Hepatocyte (in vitro differentiated cells): Measurements from ENCODE around the gene OOEP. TPM values are rescaled to one million over a fixed set of nuclear protein-coding genes. Genes with fewer than 3 reads are reported as not detected.

Experiments used
- DNase-seq: peaks from one replicate; pipeline ENCODE4 v3.0.0-alpha.2; 2016; ENCODE audit warnings: low spot score
- H2AFZ ChIP-seq: fragments of 200-600 bp; sonication (generic); 2 replicates; pipeline ENCODE4 v1.6.0; 2016; ENCODE audit warnings: antibody characterized with exemption, mild to moderate bottlenecking
- H3K27ac ChIP-seq: fragments of 200-600 bp; sonication (generic); 2 replicates; pipeline ENCODE4 v1.5.1; 2016; ENCODE audit warnings: mild to moderate bottlenecking
- H3K27me3 ChIP-seq: fragments of 200-600 bp; sonication (generic); 2 replicates; pipeline ENCODE4 v1.6.1; 2016
- H3K36me3 ChIP-seq: fragments of 200-600 bp; sonication (generic); replicated peaks from 2 replicates; pipeline ENCODE4 v1.5.1; 2016; ENCODE audit warnings: low read depth; ENCODE audit not compliant: insufficient read depth
- H3K4me1 ChIP-seq: fragments of 200-600 bp; sonication (generic); 2 replicates; pipeline ENCODE4 v1.5.1; 2016; ENCODE audit warnings: mild to moderate bottlenecking, moderate library complexity; ENCODE audit not compliant: insufficient read depth
- H3K4me2 ChIP-seq: fragments of 200-600 bp; sonication (generic); 2 replicates; pipeline ENCODE4 v1.6.0; 2016
- H3K4me3 ChIP-seq: fragments of 200-600 bp; sonication (generic); 2 replicates; pipeline ENCODE4 v1.5.1; 2016; ENCODE audit warnings: mild to moderate bottlenecking
- H3K79me2 ChIP-seq: fragments of 200-600 bp; sonication (generic); 2 replicates; pipeline ENCODE4 v1.6.0; 2017; ENCODE audit warnings: mild to moderate bottlenecking
- H3K9me2 ChIP-seq: fragments of 200-600 bp; sonication (generic); replicated peaks from 2 replicates; pipeline ENCODE4 v1.6.0; 2017; ENCODE audit warnings: mild to moderate bottlenecking; ENCODE audit not compliant: insufficient read depth
- H3K9me3 ChIP-seq: fragments of 200-600 bp; sonication (generic); 2 replicates; pipeline ENCODE4 v1.5.1; 2016; ENCODE audit warnings: low read depth, mild to moderate bottlenecking
- H4K20me1 ChIP-seq: fragments of 200-600 bp; sonication (generic); 2 replicates; pipeline ENCODE4 v1.6.0; 2016; ENCODE audit warnings: mild to moderate bottlenecking; ENCODE audit not compliant: insufficient read depth, poor library complexity, severe bottlenecking
- CTCF ChIP-seq: fragments of 200-600 bp; sonication (generic); IDR thresholded peaks from 2 replicates; pipeline ENCODE4 v1.5.1; 2016; ENCODE audit warnings: antibody characterized with exemption, mild to moderate bottlenecking; ENCODE audit not compliant: poor library complexity
- EZH2 ChIP-seq: fragments of 200-600 bp; sonication (generic); IDR thresholded peaks from 2 replicates; pipeline ENCODE4 v1.6.1; 2016; ENCODE audit warnings: antibody characterized with exemption, mild to moderate bottlenecking, borderline replicate concordance
- EZH2phosphoT487 ChIP-seq: fragments of 200-600 bp; sonication (generic); IDR thresholded peaks from one replicate; pipeline ENCODE4 v1.6.1; 2018; ENCODE audit warnings: antibody characterized with exemption, mild to moderate bottlenecking, low read depth, moderate library complexity; ENCODE audit not compliant: unreplicated experiment, severe bottlenecking
- WGBS: methylation state at CpG from one replicate; pipeline ENCODE4 v1.1.6; 2016; ENCODE audit warnings: low lambda C conversion rate; ENCODE audit errors: missing lambda C conversion rate; 5-methylcytosine and 5-hydroxymethylcytosine counted together
- polyA plus RNA-seq: library from polyadenylated mRNA; unstranded; fragments of >200 nt; fragmentation: Nextera tagmentation; extraction: Ambion mirVana; gene quantifications from 2 replicates; pipeline ENCODE4 v1.2.1, GENCODE V29; 2016
- total RNA-seq: library from RNA; depleted of rRNA; stranded (reverse); fragments of >200 nt; gene quantifications from 2 replicates; pipeline ENCODE4 v1.2.3, GENCODE V29; 2014

The OOEP gene
- total and polyA plus RNA-seq, 2 experiments from 2014 or later, result not detected

GRCh38 chr6:73349311-73349710, 20.4 kb downstream of the OOEP start:
- H4K20me1 ChIP-seq, result no peaks in the 10 kb centered on the region
- H3K4me2 ChIP-seq, result no peak overlapping the region
- H3K27me3 ChIP-seq, result peaks cover 20% of the 10 kb centered on the region
- no peaks in the 10 kb centered on the region for H3K79me2 ChIP-seq
- H3K4me1 ChIP-seq, result no peaks in the 10 kb centered on the region
- H3K27ac ChIP-seq, result no peak overlapping the region
- no peaks in the 10 kb centered on the region for H3K9me2 ChIP-seq
- no peak overlapping the region for H3K4me3 ChIP-seq
- 23% methylated on average over 6 of the region's 6 CpGs for WGBS
- DNase-seq, result no peak
- no peaks in the 10 kb centered on the region for H3K36me3 ChIP-seq
- H2AFZ ChIP-seq, result no peak overlapping the region
- no peaks in the 10 kb centered on the region for H3K9me3 ChIP-seq
- TF ChIP-seq EZH2phosphoT487, result no peak
- TF ChIP-seq CTCF, result no peak
- no peak for TF ChIP-seq EZH2

GRCh38 chr6:73348550-73349204, 21.0 kb downstream of the OOEP start:
- Histone ChIP-seq H3K4me2 (no peak overlapping the region), H3K4me1 (no peaks in the 10 kb centered on the region), H2AFZ (no peak overlapping the region), H3K36me3 (no peaks in the 10 kb centered on the region), H3K27ac (no peak overlapping the region), H3K79me2 (no peaks in the 10 kb centered on the region), H3K4me3 (no peak overlapping the region), H3K9me2 (no peaks in the 10 kb centered on the region), H3K27me3 (peaks cover 20% of the 10 kb centered on the region), H3K9me3 (no peaks in the 10 kb centered on the region), H4K20me1 (no peaks in the 10 kb centered on the region)
- DNase-seq, result no peak
- 74% methylated on average over 33 of the region's 33 CpGs for WGBS
- TF ChIP-seq CTCF (no peak), EZH2phosphoT487 (no peak), EZH2 (no peak)

- Histone ChIP-seq H3K4me1 (no peaks in the 10 kb centered on the region), H3K9me2 (no peaks in the 10 kb centered on the region), H4K20me1 (no peaks in the 10 kb centered on the region), H3K36me3 (no peaks in the 10 kb centered on the region), H2AFZ (no peak overlapping the region), H3K4me2 (no peak overlapping the region), H3K79me2 (no peaks in the 10 kb centered on the region), H3K27ac (no peak overlapping the region), H3K4me3 (no peak overlapping the region), H3K27me3 (no peaks in the 10 kb centered on the region), H3K9me3 (no peaks in the 10 kb centered on the region)
- TF ChIP-seq EZH2 (no peak), EZH2phosphoT487 (no peak), CTCF (no peak)
- DNase-seq, result no peak
These were observed 26.5 kb downstream of the OOEP start for GRCh38 chr6:73343164-73343563.

GRCh38 chr6:73342174-73342573, 27.5 kb downstream of the OOEP start:
- no peak for TF ChIP-seq EZH2phosphoT487
- Histone ChIP-seq H3K4me1 (no peaks in the 10 kb centered on the region), H3K9me2 (no peaks in the 10 kb centered on the region), H3K27ac (no peak overlapping the region), H3K79me2 (no peaks in the 10 kb centered on the region), H3K4me2 (no peak overlapping the region), H2AFZ (no peak overlapping the region), H4K20me1 (no peaks in the 10 kb centered on the region), H3K27me3 (no peaks in the 10 kb centered on the region), H3K4me3 (no peak overlapping the region), H3K9me3 (no peaks in the 10 kb centered on the region), H3K36me3 (no peaks in the 10 kb centered on the region)
- WGBS, result 88% methylated on average over 2 of the region's 5 CpGs
- no peak for DNase-seq
